NCI-H2171 (cell line): ENCODE results near the gene RILPL1.
"Not testable (repeated sequence)": the region's sequence is repeated elsewhere in the genome, so short reads cannot be mapped to it uniquely, and the experiment has no call there.

Experiments used
- DNase-seq: peaks from one replicate; lab custom pipeline; 2025; lab: John Stamatoyannopoulos, UW

The RILPL1 gene, protein sequence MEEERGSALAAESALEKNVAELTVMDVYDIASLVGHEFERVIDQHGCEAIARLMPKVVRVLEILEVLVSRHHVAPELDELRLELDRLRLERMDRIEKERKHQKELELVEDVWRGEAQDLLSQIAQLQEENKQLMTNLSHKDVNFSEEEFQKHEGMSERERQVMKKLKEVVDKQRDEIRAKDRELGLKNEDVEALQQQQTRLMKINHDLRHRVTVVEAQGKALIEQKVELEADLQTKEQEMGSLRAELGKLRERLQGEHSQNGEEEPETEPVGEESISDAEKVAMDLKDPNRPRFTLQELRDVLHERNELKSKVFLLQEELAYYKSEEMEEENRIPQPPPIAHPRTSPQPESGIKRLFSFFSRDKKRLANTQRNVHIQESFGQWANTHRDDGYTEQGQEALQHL

GRCh38 chr12:123533672-123534643, at the start of gene RILPL1:
RILPL1 (minus strand) TSS chr12:123533719; CDS start chr12:123533482, 237 bp downstream.
- peak; percentile 33 for DNase-seq

DNA sequence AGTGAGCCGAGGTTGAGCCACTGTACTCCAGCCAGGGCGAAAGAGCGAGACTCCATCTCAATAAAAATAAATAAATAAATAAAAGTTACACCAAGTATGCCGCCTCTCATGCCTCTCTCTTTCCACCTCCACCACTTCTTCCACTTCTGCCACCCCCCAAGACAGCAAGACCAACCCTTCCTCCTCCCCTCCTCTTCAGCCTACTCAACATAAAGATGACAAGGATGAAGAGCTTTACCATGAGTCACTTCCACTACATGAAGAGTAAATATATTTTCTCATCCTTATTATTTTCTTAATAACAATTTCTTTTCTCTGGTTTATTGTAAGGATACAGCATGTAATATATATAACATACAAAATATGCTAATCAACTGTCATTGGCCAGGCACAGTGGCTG, 47.3 kb upstream of the RILPL1 start:
- no peak for DNase-seq

- not testable (repeated sequence) for DNase-seq
Observed at GRCh38 chr12:123578829-123579228, 45.3 kb upstream of the RILPL1 start.

- no peak for DNase-seq
Observed at GRCh38 chr12:123578243-123578642, 44.7 kb upstream of the RILPL1 start.

DNA sequence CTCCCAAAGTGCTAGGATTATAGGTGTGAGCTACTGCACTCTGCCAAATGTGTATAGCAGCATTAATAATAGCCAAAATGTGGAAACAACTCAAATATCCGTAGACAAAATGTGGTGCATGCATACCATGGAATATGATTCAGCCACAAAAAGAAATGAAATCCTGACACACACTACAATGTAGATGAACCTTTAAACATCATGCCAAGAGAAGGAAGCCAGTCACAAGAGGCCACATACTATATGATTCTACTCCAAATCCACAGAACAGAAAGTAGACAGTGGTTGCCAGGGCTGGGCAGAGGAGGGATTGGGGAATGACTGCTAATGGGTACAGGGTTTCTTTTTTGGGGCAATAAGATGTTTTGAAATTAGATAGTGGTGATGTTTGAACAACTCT, 43.1 kb upstream of the RILPL1 start:
- no peak for DNase-seq

GRCh38 chr12:123573870-123574269, 40.4 kb upstream of the RILPL1 start:
- DNase-seq = peak; percentile 67

GRCh38 chr12:123572391-123572790, 38.9 kb upstream of the RILPL1 start:
- peak; percentile 26 for DNase-seq

DNA sequence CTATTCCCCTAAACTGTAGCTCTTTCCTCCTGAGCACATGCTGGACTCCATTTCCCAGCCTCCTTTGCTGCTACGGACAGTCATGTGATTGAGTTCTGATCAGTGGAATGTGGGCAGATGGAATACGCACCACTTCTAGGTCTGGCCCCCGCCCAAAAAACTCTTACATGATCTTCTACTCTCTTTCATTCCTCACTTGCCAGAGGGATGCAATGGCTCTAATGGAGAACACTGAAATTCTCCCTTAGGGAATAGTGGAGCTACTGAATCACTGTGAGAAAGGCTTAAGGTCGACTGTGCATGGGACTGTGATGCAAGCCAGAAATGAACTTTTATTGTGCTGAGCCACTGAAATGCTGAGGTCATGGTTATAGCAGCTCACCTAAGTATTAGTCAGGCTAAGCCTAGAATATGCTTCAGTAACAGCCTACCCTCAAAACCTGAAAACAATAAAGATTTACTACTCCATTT, 37.9 kb upstream of the RILPL1 start:
- DNase-seq = peak; percentile 51

DNA sequence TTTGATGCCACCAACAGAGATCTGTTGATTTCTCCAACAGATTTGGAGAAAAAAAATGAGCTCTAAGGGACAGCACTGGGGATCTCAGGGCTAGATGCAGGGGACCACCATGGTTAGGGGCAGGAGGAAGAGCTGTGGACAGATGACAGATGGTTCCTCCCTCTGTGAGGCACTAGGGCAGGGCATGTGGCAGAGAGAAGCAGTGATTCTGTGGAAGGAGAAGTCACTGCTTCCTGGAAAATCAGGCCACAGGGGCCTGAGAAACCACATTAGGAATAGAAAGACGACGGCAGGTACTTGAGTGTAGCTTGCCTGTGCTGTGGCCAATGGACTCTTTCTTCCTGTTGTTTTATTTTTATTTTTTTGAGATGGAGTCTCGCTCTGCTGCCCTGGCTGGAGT, 25.9 kb upstream of the RILPL1 start:
- DNase-seq = no peak

DNA sequence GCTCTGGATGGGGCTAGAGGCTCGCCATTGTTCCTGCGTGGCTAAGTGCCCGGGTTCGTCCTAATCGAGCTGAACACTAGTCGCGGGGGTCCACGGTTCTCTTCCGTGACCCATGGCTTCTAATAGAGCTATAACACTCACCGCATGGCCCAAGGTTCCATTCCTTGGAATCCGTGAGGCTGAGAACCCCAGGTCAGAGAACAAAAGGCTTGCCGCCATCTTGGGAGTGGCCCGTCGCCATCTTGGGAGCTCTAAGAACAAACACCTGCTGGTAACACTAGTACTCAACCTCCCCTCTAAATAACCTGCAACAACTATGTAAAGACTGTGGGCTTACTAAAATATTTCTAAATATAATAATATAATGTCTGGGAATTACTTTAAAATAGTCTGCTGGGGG, 25.0 kb upstream of the RILPL1 start:
- DNase-seq = not testable (repeated sequence)

DNA sequence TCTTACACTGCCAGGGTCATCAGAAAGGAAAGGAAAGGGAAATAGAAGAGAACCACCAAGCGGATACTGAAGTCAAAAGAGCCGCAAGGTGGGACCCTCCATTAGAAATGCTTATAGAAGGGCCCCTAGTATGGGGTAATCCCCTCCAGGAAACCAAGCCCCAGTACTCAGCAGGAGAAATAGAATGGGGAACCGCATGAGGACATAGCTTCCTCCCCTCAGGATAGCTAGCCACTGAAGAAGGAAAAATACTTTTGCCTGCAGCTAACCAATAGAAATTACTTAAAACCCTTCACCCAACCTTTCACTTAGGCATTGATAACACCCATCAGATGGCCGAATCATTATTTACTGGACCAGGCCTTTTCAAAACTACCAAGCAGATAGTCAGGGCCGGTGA, 21.3 kb upstream of the RILPL1 start:
- DNase-seq = not testable (repeated sequence)

GRCh38 chr12:123554136-123554535, 20.6 kb upstream of the RILPL1 start:
- not testable (repeated sequence) for DNase-seq

DNA sequence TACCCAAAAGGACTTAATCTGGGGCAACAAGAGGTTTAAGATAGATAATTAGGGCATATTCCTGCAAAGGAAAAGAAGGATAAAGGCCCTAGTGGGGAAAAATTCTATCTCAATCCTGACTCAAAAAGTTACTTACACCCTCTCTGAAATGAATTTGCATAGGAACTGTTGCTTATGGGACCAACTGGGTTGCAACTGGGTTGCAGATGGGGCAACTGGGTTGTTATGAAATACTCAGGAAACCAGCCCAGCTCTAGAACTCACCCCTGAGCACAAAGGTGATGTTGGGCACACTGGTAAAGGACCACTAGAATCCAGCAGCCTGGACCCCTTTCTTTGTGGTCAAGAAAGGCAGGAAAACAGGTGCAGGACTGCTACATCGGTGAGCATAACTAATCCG, 17.2 kb upstream of the RILPL1 start:
- no peak for DNase-seq

DNA sequence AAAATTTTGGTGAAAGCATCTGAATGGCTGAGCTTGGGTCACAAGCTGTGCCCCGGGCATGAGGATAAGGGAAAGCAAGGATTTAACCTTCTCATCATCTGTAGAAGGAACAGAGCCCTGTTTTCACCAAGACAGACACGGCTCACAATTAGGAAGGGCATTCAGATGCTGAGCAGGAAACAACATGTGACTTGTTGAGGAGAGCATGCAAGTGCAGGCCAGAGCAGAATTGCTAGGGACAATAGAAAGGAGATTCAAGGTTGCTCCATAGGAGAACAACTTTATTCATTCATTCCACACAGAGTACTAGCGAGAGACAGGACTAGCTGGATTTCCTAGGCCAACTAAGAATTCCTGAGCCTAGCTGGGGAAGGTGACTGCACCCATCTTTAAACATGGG, 14.6 kb upstream of the RILPL1 start:
- DNase-seq = no peak

DNA sequence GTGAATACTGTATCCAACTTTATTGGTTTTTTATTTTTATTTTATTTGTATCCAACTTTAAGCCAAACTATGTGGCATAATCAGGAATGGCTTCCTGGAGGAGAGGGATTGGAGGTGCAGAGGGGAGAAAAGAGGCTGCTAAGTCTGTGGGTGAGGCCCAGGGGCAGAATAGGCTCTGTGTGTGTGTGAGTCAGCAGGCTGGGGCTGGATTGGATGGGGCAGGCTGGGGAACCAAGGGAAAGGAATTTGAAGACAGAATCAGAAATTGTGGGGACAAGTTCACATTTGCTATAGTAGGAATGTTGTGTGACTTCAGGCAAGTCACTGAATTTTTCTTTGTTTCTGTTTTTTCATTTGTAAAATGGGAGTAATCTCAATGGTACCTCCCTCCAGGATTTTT, 12.8 kb upstream of the RILPL1 start:
- no peak for DNase-seq

DNA sequence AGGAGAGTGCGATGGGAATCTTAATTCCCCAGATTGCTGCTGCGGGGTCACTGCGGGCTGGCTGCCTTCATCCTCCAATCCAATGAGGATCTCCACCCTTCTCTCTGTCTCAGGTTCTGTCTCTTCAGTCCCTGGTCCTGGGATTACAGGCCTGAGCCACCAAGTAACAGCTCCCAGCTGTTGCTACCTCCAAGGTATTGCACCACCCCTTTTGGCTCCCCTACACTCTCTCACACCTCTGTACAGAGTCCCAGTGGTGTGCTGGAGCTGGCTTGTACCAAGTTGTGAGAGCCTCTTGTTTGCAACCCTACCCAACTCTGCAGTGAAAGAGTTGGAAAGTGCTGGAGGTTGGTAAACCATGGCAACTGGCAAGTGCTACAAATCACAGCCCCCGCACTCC, 10.0 kb upstream of the RILPL1 start:
- DNase-seq = no peak

- DNase-seq = no peak
Observed at GRCh38 chr12:123540899-123541662, 7.6 kb upstream of the RILPL1 start.

GRCh38 chr12:123535952-123536351, 2.4 kb upstream of the RILPL1 start:
- not testable (repeated sequence) for DNase-seq

DNA sequence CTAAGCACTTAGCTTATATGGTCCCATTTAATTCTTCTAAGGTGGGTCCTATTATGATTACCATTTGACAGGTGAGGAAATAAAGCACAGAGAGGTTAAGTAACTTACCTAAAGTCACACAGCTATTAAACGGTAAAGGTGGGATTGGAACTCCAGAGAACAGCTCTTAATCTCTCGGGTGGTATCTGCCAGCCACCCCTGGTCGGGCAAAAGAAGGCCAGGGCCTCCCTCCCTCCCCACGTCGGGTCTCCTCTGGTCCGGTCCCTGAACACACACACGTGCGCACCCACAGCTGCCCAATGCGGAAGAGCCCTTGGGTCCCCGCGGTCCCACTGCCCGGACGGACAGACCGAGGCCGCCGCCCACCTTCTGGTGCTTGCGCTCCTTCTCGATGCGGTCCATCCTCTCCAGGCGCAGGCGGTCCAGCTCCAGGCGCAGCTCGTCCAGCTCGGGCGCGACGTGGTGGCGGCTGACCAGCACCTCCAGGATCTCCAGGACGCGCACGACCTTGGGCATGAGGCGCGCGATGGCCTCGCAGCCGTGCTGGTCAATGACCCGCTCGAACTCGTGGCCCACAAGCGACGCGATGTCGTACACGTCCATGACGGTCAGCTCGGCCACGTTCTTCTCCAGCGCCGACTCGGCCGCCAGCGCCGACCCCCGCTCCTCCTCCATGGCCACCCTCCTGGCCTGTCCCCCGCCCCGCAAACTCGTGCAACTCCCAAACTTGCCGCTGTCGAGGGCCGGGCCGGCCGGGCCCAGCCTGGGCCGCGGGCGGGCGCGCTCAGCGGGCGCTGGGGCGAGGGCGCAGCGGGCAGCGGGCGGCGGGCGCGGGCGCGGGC, 490 bp downstream of the RILPL1 start:
- no peak for DNase-seq

DNA sequence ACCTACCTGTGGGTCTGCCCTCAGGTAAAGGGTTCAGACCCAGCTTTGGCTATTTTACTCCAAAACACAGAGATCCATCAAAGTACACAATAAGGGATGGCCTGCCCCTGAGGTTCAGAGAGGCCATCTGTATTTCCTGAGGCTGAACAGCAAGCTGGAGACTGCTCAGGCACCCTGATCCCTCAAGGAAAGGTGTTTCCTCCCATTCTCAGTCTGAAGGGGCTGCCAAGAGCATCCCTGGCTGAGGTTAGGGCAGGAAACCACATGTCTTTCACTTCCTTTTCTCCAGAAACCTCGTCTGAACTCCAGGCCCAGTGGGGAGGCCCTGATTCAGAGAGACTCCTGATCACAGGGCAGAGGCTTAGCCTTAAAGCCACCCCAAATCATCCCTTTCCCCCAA, 1.5 kb downstream of the RILPL1 start:
- DNase-seq = no peak

- DNase-seq = no peak
Observed at GRCh38 chr12:123531091-123531490, 2.4 kb downstream of the RILPL1 start.
